ENCODE results near the gene VPS37C.

The VPS37C gene

DNA sequence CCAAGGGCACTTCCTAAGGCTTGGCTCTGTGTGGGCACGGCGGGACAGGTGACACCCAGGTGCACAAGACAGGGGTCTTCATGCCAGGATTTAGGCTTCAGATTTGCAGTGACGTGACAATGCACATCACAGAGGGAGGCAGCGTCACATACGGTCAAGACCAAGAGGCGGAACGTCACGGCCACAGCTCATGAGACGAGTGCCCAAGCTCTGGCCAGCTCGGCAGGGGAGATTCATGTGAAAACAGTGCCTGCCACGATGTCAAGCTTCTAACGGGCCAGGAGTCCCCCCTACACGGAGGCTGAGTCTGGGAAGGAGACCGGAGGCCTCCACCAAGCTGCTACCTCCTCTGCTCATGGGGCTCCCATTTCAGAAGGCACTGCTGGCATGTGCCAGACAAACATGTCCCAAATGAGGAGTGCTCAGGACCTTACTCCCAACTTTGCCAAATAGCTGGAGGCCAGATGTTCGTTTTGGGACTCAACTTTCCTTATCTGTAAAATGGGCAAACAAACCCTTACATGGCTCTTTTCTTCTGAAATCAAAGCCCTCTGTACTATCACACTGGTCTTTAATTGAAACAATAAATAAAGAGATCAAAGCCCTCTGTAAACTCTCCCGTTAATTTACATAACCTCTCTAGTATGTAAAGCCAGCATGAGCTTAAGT, 16.6 kb downstream of the VPS37C start:
- peaks cover 9% of the 10 kb centered on the region for H3K4me1 Mint-ChIP-seq
- peaks cover 4% of the 10 kb centered on the region for H3K27me3 Mint-ChIP-seq
- no peaks in the 10 kb centered on the region for H3K36me3 Mint-ChIP-seq
- DNase-seq, result no peak
- H3K27ac Mint-ChIP-seq, result no peak overlapping the region
- CTCF ChIA-PET, result no interaction called here
- no peak overlapping the region for H3K4me3 Mint-ChIP-seq
- no peaks in the 10 kb centered on the region for H3K9me3 Mint-ChIP-seq

DNA sequence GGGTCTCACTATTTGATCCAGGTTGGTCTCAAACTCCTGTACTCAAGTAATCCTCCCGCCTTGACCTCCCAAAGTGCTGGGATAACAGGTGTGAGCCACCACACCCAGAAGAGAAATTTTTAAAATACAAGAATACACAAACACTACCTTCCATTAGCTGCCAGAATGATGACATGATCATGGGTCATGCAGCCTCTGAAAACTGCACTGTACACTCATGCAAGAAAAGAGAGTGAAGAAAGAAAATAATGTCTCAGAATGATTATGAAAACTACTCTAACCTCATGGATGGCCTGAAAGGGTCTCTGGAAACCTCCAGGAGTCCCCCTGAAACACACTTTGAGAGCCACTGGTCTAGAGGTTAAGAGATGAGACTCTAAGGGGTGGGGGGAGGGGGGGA, 18.8 kb downstream of the VPS37C start:
- H3K27ac Mint-ChIP-seq, result no peak overlapping the region
- CTCF ChIA-PET, result no interaction called here

DNA sequence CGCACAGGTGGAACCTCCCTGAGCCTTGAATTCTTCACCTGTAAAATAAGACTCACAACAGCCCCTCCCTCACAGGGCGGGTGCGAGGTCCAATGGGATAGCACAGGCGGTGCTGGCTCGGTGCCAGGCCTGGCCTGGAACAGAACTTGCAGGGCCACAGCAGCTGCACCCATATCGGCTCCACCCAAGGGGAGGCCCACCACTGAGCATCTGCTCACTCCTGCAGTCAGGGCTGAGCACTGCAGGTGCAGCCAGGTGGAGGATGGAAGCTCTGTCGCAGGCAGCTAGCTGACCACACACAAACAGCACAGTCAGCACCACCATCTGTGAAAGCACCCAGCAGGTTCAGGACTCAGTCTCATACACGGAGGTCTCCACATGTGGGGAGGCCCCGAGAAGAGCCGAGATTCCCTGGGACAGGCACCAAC, 19.6 kb downstream of the VPS37C start:
- Mint-ChIP-seq H3K36me3 (peaks cover 1% of the 10 kb centered on the region), H3K27ac (no peak overlapping the region), H3K4me3 (no peak overlapping the region), H3K4me1 (peaks cover 6% of the 10 kb centered on the region), H3K27me3 (peaks cover 4% of the 10 kb centered on the region), H3K9me3 (no peaks in the 10 kb centered on the region)
- DNase-seq, result no peak
- CTCF ChIA-PET, result interaction anchor here (0.6 kb wide), 1 partner anchor 17 kb away, joined by 3 read pairs; no protein-coding TSS in a partner anchor

More for the DNA sequence above, 18.8 kb downstream of the VPS37C start:
- H3K27me3 Mint-ChIP-seq, result peaks cover 4% of the 10 kb centered on the region
- H3K36me3 Mint-ChIP-seq, result peaks cover 1% of the 10 kb centered on the region
- DNase-seq, result no peak
- H3K4me3 Mint-ChIP-seq, result no peak overlapping the region
- H3K4me1 Mint-ChIP-seq, result peaks cover 9% of the 10 kb centered on the region
- H3K9me3 Mint-ChIP-seq, result no peaks in the 10 kb centered on the region

DNA sequence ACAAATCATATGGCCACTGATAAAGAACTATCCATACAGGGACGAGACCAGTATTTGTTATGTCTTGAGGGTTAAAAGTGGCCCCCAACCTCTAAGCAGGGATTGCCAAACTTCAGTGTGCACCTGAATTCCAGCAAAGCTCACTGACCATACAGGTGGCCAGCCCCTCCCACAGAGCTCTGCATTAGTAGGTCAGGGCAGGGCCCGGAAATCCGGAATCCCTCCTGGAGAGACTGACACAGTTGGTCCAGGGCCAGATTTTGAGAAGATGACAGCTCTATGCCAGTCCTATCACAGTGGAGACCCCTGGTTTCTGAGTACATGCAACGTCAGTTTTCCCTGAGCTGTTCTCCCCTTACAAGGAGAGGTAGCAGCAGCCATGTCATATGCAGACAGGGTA, 20.8 kb downstream of the VPS37C start:
- no peak overlapping the region for H3K4me3 Mint-ChIP-seq
- CTCF ChIA-PET, result interaction anchor here (2.2 kb wide), 1 partner anchor 11 kb away, joined by 13 read pairs; no protein-coding TSS in a partner anchor
- peaks cover 4% of the 10 kb centered on the region for H3K27me3 Mint-ChIP-seq
- DNase-seq, result no peak
- no peak overlapping the region for H3K27ac Mint-ChIP-seq
- H3K36me3 Mint-ChIP-seq, result peaks cover 1% of the 10 kb centered on the region
- no peaks in the 10 kb centered on the region for H3K4me1 Mint-ChIP-seq
- no peaks in the 10 kb centered on the region for H3K9me3 Mint-ChIP-seq

DNA sequence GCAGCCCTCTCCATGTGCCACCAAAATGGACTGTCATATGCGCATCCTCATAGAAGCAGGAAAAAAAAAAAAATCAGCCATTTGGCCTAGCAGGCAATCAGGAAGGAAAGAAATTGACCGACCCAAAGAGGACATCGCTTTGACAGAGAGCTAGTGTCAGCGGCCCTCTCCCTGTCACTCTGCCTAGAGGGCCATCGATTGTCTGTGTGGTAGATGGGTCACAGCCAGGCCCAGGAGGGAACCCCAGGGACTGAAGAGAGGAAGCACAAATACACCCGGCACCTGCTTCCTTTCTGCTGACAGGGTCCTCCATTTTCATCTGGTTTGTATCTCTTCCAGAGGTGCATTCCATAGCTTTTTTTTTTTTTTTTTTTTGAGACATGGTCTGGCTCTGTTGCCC, 21.8 kb downstream of the VPS37C start:
- Mint-ChIP-seq H3K36me3 (peaks cover 1% of the 10 kb centered on the region), H3K9me3 (no peaks in the 10 kb centered on the region), H3K4me3 (no peak overlapping the region), H3K27me3 (peaks cover 4% of the 10 kb centered on the region), H3K27ac (no peak overlapping the region), H3K4me1 (no peaks in the 10 kb centered on the region)
- CTCF ChIA-PET, result interaction anchor here (0.7 to 2.2 kb wide), 2 partner anchors 10 to 153 kb away, joined by 5 to 13 read pairs; no protein-coding TSS in a partner anchor
- DNase-seq, result no peak

DNA sequence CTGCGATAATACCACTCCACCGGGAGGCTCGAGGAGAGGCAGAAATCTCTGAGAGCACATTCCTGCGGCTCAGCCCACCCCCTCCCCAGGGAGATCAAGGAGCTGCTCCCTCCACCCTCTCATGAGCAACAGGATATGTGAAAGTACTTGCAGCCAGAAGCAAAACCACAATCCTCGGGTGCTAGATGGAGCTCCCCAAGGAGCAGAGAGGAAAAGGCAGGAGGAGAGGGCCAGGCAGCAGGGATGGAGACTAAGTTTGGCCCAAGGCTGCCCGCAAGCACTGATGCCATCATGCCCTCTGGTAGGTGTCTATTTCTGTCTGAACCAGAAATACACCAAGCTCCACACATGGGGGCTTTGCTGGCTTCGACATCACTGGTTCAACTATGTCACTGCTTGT, 22.3 kb downstream of the VPS37C start:
- Mint-ChIP-seq H3K9me3 (no peaks in the 10 kb centered on the region), H3K27me3 (peaks cover 4% of the 10 kb centered on the region), H3K36me3 (peaks cover 1% of the 10 kb centered on the region), H3K4me3 (no peak overlapping the region), H3K27ac (no peak overlapping the region), H3K4me1 (no peaks in the 10 kb centered on the region)
- no peak for DNase-seq
- CTCF ChIA-PET, result interaction anchor here (0.8 to 2.2 kb wide), 2 partner anchors 9 to 49 kb away, joined by 4 to 13 read pairs; no protein-coding TSS in a partner anchor

DNA sequence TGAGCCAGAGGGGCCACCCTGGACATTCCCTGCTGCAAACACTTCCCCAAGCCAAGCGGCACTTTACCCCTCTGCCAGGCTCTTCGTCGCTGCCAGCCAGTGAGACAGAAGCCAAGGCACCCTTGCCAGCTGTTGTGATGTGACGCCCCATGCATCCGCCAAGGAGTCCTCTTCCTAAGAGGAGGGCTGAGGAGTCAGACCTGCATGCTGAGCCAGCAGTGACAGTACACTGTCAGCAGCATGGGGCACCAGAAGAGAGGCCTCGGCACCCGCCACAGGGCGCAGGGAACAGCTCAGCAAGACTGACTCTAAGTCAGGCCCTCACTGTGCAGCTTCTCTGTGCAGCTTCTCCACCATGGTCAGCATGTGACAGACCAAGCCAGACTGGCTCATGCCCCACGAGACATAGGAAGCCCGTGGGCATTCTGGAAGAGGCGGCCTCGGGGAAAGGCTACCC, 26.4 kb downstream of the VPS37C start:
- Mint-ChIP-seq H3K4me1 (peaks cover 4% of the 10 kb centered on the region), H3K27ac (no peak overlapping the region), H3K4me3 (no peak overlapping the region), H3K27me3 (no peaks in the 10 kb centered on the region), H3K9me3 (no peaks in the 10 kb centered on the region), H3K36me3 (peaks cover 3% of the 10 kb centered on the region)
- no peak for DNase-seq
- CTCF ChIA-PET, result interaction anchor here (0.6 kb wide), 1 partner anchor 140 kb away, joined by 3 read pairs; no protein-coding TSS in a partner anchor

DNA sequence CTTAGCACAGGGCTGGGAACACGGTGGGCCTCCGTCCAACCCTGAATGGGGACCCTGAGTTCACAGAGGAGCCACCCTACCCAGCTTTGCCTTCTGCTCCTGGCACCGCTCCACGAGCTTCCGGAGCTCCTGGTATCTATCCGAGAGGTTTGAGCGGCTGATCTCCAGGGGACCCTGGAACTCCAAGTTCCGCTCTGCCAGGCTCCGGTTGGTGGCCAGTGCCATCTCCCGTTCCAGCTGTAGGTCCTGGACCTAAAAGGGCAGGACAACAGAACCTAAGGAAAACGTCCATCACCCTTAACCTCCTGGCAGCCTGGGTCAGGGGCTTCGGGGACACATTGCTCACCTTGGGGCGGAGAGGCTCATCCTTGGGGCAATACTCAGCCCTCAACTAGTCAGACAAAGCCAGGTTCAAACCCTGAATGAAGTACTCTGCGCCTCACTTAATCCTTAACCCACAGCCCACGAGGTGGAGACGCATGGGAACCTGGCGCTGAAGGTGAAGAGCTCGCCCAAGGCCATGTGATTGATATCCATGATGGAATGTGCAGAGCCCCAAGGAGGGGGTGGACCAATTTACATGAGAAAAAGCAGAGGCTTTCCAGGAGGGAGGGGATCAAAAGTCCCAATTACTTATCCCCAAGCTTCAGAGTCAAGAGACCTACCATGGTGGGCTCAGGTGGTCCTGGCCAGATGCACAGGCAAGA, 27.1 kb downstream of the VPS37C start:
- CTCF ChIA-PET, result interaction anchor here (0.6 to 0.8 kb wide), 2 partner anchors 51 to 139 kb away, joined by 3 read pairs; no protein-coding TSS in a partner anchor
- peaks cover 3% of the 10 kb centered on the region for H3K36me3 Mint-ChIP-seq
- H3K4me1 Mint-ChIP-seq, result peaks cover 11% of the 10 kb centered on the region
- DNase-seq, result no peak
- H3K27ac Mint-ChIP-seq, result no peak overlapping the region
- H3K4me3 Mint-ChIP-seq, result no peak overlapping the region
- no peaks in the 10 kb centered on the region for H3K9me3 Mint-ChIP-seq
- no peaks in the 10 kb centered on the region for H3K27me3 Mint-ChIP-seq

DNA sequence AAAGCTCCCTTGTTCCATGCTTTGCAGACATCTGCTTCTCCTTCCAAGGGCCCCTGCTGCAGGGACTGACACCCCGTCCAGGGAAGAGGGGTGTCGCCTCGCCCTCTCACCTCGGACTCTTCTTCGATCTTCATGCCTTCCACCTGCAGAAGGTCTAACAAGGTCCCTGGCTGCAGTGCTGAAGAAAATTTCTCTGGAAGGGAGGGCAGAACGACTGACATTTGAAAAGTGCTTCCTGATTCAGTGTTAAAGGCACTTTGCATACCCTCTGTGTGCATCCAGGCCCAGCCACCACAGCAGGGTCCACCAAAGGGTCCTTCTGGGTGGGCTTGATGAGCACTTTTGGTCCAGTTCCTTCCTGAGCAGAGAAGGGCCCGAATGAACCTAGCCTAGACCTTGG, 28.1 kb downstream of the VPS37C start:
- Mint-ChIP-seq H3K36me3 (peaks cover 4% of the 10 kb centered on the region), H3K4me3 (no peak overlapping the region), H3K27ac (no peak overlapping the region), H3K9me3 (no peaks in the 10 kb centered on the region), H3K27me3 (no peaks in the 10 kb centered on the region), H3K4me1 (peaks cover 18% of the 10 kb centered on the region)
- CTCF ChIA-PET, result no interaction called here
- DNase-seq, result no peak

DNA sequence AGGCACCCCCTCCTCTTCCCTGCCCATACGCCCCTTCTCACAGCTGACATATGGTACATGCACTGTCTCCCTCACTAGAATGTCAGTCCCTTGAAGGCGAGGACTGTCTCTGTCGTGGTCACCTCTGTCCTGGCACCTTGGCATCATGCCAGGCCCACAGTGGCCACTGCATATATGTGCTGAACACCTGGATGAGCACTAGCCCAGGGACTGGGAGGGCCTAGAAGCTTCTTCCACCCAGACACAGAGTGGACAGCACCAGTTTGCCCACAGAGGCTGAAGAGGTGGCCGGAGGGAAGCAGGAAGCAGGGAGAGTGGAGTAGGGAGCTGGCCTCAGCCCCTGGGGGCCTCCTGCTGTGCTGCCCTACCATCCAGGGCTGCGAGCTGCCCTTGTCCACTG, 28.6 kb downstream of the VPS37C start:
- Mint-ChIP-seq H3K27ac (no peak overlapping the region), H3K4me1 (peaks cover 22% of the 10 kb centered on the region), H3K9me3 (no peaks in the 10 kb centered on the region), H3K27me3 (no peaks in the 10 kb centered on the region), H3K36me3 (peaks cover 9% of the 10 kb centered on the region), H3K4me3 (no peak overlapping the region)
- CTCF ChIA-PET, result no interaction called here
- no peak for DNase-seq

DNA sequence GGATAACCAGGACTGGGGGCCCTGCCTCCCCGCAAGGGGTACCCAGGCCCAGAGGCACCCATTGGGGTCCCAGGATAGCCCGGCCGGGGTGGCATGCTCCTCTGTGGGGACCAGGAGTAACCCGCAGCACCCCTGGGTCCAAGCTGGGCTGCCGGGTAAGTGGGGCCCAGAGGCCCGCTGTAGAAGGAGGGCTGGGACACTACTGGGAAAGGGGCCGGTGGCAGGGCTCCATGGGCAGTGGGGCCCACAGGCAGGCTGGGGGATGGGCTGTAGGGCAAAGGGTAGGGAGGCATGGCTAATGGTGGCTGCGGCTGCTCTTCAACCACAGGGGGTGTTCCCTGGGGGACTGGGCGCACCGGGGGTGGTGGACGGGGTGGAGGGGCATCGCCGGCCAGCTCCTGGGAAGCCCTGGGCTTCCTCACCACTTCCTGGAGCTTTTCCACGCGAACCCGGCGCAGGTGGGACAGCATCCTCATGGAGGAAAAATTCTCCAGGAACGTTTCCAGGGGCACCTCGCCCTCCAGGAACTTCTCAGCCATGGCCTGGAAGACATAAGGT, 29.1 kb downstream of the VPS37C start:
- Mint-ChIP-seq H3K27me3 (no peaks in the 10 kb centered on the region), H3K27ac (no peak overlapping the region), H3K36me3 (peaks cover 13% of the 10 kb centered on the region), H3K4me1 (peaks cover 22% of the 10 kb centered on the region), H3K9me3 (no peaks in the 10 kb centered on the region), H3K4me3 (no peak overlapping the region)
- no peak for DNase-seq
- CTCF ChIA-PET, result interaction anchor here (0.6 to 1.7 kb wide), 2 partner anchors 61 to 153 kb away, joined by 3 read pairs; no protein-coding TSS in a partner anchor

DNA sequence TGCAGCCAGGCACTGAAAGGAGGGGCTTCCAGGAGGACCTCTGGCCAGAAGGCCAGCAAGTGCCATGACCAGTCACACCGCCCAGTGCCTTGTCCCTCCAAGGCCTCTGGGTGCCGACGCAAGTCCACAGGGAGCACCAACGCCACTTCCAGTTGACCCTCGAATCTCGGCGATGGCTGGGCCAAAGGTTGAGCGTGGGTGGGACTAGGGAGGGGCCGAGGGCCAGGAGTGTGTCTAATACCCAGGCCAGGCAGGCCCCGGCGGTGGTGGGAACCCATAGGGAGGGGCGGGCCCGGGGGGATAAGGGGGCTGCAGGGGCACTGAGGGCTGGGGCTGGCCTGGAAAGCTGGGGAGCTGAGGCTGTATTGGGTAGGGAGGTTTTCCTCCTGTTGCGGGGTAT, 29.6 kb downstream of the VPS37C start:
- Mint-ChIP-seq H3K4me3 (no peak overlapping the region), H3K9me3 (no peaks in the 10 kb centered on the region), H3K27ac (no peak overlapping the region), H3K36me3 (peaks cover 17% of the 10 kb centered on the region), H3K4me1 (peaks cover 22% of the 10 kb centered on the region), H3K27me3 (no peaks in the 10 kb centered on the region)
- CTCF ChIA-PET, result interaction anchor here (0.6 to 3.9 kb wide), 3 partner anchors 50 to 153 kb away, joined by 3 to 44 read pairs (median 3); no protein-coding TSS in a partner anchor
- no peak for DNase-seq

DNA sequence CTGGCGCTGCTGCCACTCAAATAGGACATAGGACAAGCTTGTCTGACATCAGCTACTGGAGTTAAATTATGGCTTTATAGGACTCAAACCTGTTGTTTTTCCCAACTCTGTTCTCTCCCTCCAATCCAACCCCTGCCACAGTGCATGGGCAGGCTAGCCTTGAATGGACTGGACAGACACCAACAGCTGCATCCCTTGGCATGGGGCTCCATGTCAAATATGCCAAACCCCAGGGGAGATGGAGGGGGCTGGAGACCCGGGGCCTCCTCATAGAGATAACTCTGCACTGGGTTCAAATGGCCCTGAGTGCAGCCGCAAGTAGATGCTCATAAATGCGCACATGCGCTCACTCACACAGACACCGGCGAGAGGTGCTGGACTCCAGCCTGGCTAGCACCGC, 30.0 kb downstream of the VPS37C start:
- Mint-ChIP-seq H3K4me1 (peaks cover 22% of the 10 kb centered on the region), H3K36me3 (peaks cover 21% of the 10 kb centered on the region), H3K27ac (no peak overlapping the region), H3K27me3 (no peaks in the 10 kb centered on the region), H3K4me3 (no peak overlapping the region), H3K9me3 (no peaks in the 10 kb centered on the region)
- no peak for DNase-seq
- CTCF ChIA-PET, result interaction anchor here (0.8 to 3.9 kb wide), 6 partner anchors 8 to 300 kb away, joined by 3 to 44 read pairs (median 6); no protein-coding TSS in a partner anchor
